ENCODE measurements around the gene ETFA. TPM values are rescaled to one million over a fixed set of nuclear protein-coding genes. Genes with fewer than 3 reads are reported as not detected.

The ETFA gene
- total RNA-seq, 3 donors from 2014 or later, result 172 to 286 (median 213) TPM

GRCh38 chr15:76175442-76175841 lies 135.8 kb downstream of the ETFA start:
- Histone ChIP-seq H3K36me3 (ENCODE audit: low read depth) (no peaks in the 10 kb centered on the region), H3K4me1 (ENCODE audit: low read depth) (no peaks in the 10 kb centered on the region), H3K9me3 (no peaks in the 10 kb centered on the region), H3K4me3 (no peak overlapping the region)
- intact Hi-C loops (cut with DNase I, micrococcal nuclease), result no loop called here
- no peak for TF ChIP-seq CTCF (IDR thresholded peaks at IDR 0.05)
- DNase-seq (no peak), ATAC-seq (no peak)

GRCh38 chr15:76174654-76175053 lies 136.6 kb downstream of the ETFA start:
- H3K4me3 ChIP-seq, result no peak overlapping the region
- TF ChIP-seq CTCF (IDR thresholded peaks at IDR 0.05), result no peak
- intact Hi-C loops (cut with DNase I, micrococcal nuclease), result no loop called here
- ATAC-seq, result no peak
- no peaks in the 10 kb centered on the region for H3K36me3 ChIP-seq (ENCODE audit: low read depth)
- no peak for DNase-seq
- no peaks in the 10 kb centered on the region for H3K4me1 ChIP-seq (ENCODE audit: low read depth)
- H3K9me3 ChIP-seq, result no peaks in the 10 kb centered on the region

- ATAC-seq (no peak), DNase-seq (no peak)
- intact Hi-C loops (cut with DNase I, micrococcal nuclease), result no loop called here
- no peaks in the 10 kb centered on the region for H3K4me1 ChIP-seq (ENCODE audit: low read depth)
- TF ChIP-seq CTCF (IDR thresholded peaks at IDR 0.05), result no peak
- no peak overlapping the region for H3K4me3 ChIP-seq
- H3K36me3 ChIP-seq (ENCODE audit: low read depth), result no peaks in the 10 kb centered on the region
- H3K9me3 ChIP-seq, result no peaks in the 10 kb centered on the region
Observed at GRCh38 chr15:76173317-76173834, 137.9 kb downstream of the ETFA start.

GRCh38 chr15:76172782-76173181 lies 138.5 kb downstream of the ETFA start:
- intact Hi-C loops (cut with DNase I, micrococcal nuclease), result no loop called here
- H3K36me3 ChIP-seq (ENCODE audit: low read depth), result no peaks in the 10 kb centered on the region
- TF ChIP-seq CTCF (IDR thresholded peaks at IDR 0.05), result no peak
- no peaks in the 10 kb centered on the region for H3K4me1 ChIP-seq (ENCODE audit: low read depth)
- peak; percentile 11 for ATAC-seq
- H3K4me3 ChIP-seq, result no peak overlapping the region
- no peak for DNase-seq
- H3K9me3 ChIP-seq, result no peaks in the 10 kb centered on the region

- H3K9me3 ChIP-seq, result no peaks in the 10 kb centered on the region
- H3K4me3 ChIP-seq, result no peak overlapping the region
- ATAC-seq, result no peak
- intact Hi-C loops (cut with DNase I, micrococcal nuclease), result no loop called here
- no peaks in the 10 kb centered on the region for H3K36me3 ChIP-seq (ENCODE audit: low read depth)
- DNase-seq, result no peak
- no peak for TF ChIP-seq CTCF (IDR thresholded peaks at IDR 0.05)
- H3K4me1 ChIP-seq (ENCODE audit: low read depth), result no peaks in the 10 kb centered on the region
Observed at GRCh38 chr15:76169911-76170800, 141.1 kb downstream of the ETFA start.

Data from mucosa of descending colon (tissue), 3 donors.